Peyer's patch (tissue), 4 donors: ENCODE measurements around the gene TLCD3B. TPM values are rescaled to one million over a fixed set of nuclear protein-coding genes. Genes with fewer than 3 reads are reported as not detected.

Experiments
- DNase-seq, 3 donors: peaks; one replicate each; pipeline ENCODE4 v3.0.0-alpha.2; 2017 to 2019
- H3K27ac ChIP-seq, 4 donors: fragments of 200-600 bp; sonication (generic); one replicate each; pipeline ENCODE4 v1.5.1; 2016 to 2019
- H3K27me3 ChIP-seq, 2 donors: fragments of 200-600 bp; sonication (generic); one replicate each; pipeline ENCODE4 v1.5.1; 2019
- H3K36me3 ChIP-seq, 3 donors: fragments of 200-600 bp; sonication (generic); one replicate each; pipeline ENCODE4 v1.5.1; 2016 to 2019
- H3K4me1 ChIP-seq, 4 donors: fragments of 200-600 bp; sonication (generic); one replicate each; pipeline ENCODE4 v1.5.1; 2016 to 2019
- H3K4me3 ChIP-seq, 4 donors: fragments of 200-600 bp; sonication (generic); 1 replicate in 3 of 4; 2 replicates in 1 of 4; pipeline ENCODE4 v1.5.1; 2016 to 2019; ENCODE audit warnings: mild to moderate bottlenecking in 1 of 4
- H3K9me3 ChIP-seq, 4 donors: fragments of 200-600 bp; sonication (generic); one replicate each; pipeline ENCODE4 v1.5.1; 2016 to 2019; ENCODE audit warnings: mild to moderate bottlenecking in 1 of 4
- POLR2A ChIP-seq, 2 donors: fragments of 450-650 bp; IDR thresholded peaks; one replicate each; pipeline ENCODE4 v1.5.1; 2017; ENCODE audit warnings: antibody characterized with exemption in 2 of 2, mild to moderate bottlenecking in 2 of 2, moderate library complexity in 2 of 2
- total RNA-seq, 4 donors: library from RNA; depleted of rRNA; stranded (reverse); fragments of >200 nt; gene quantifications; one replicate each; pipeline ENCODE4 v1.1.0, GENCODE V29; 2016
- TF ChIP-seq, protein P1 (sequence below), 6 experiments: fragments of 450-650 bp in 4 of 6; fragments of 200-600 bp in 2 of 6; sonication (generic) in 1 of 6; IDR thresholded peaks; one replicate each; pipeline ENCODE4 v1.5.1; 2017 to 2019; ENCODE audit warnings: antibody characterized with exemption in 6 of 6, mild to moderate bottlenecking in 3 of 6, moderate library complexity in 1 of 6

The TLCD3B gene
- total RNA-seq, 4 donors from 2014 or later, result not detected

DNA sequence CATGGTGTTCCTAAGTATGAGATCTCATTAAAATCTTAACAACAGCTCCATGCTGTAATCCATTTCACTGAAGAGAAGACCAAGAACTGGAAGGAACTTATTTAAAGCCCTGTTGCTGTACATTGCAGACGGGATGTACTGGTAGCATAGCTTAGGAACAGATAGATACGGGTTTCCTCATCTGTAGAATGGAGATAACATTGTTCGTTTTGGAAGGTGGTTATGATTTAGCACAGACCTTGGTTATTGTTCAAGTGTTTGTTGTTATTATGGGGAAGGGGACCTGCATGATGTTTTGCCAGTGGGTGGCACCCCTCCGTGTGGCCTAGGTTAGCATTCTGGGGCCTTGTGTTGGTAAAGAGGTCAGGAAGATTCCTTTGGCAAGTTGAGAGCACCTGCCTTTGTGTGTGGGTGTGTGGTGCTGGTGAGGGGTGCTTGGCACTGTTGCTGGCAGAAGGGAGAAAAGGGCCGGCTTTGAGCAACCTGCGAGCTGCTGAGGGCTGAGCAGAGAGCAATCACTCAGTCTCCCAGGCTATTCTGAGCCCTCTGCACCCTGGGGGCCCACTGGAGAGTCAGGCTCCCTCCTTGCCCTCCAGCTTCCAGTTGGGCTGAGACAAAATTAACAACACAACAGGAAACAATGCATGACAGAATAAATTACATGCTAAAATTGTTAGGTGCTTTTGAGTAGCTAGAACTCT is 55.1 kb downstream of the TLCD3B start:
- peak overlapping the region in 2 of 4 donors; percentile 72 to 88 for H3K4me3 ChIP-seq
- peak overlapping the region in 1 of 4 donors; percentile 47 for H3K27ac ChIP-seq

DNA sequence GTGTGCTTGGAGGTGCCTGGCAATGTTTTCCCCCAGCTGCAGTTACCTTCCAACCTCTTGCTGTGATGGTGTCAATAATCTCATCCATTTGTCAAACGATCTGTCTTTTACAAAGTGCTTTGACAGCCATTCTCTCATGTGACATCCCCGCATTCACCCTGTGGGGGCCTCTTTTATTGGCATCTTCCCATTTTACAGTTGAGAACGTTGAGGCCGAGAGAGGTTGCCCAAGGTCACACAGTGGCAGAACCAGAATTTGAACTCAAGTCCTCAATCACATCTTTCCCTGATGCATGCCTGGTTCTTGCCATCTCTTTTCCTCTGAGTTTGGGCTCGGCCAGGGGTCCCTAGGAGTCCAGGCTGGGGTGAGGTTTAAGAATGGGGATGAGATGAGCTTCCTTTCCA is 55.9 kb downstream of the TLCD3B start:
- Histone ChIP-seq H3K36me3 (peaks cover 0 to 34% (median 0%) of the 10 kb centered on the region in 3 donors), H3K27ac (peak overlapping the region in 2 of 4 donors; percentile 86 to 87), H3K27me3 (no peaks in the 10 kb centered on the region), H3K9me3 (no peaks in the 10 kb centered on the region), H3K4me3 (peak overlapping the region in 3 of 4 donors; percentile 72 to 96 (median 88)), H3K4me1 (peaks cover 0 to 38% (median 12%) of the 10 kb centered on the region in 4 donors)
- DNase-seq, result no peak
- TF ChIP-seq, protein P1, sequence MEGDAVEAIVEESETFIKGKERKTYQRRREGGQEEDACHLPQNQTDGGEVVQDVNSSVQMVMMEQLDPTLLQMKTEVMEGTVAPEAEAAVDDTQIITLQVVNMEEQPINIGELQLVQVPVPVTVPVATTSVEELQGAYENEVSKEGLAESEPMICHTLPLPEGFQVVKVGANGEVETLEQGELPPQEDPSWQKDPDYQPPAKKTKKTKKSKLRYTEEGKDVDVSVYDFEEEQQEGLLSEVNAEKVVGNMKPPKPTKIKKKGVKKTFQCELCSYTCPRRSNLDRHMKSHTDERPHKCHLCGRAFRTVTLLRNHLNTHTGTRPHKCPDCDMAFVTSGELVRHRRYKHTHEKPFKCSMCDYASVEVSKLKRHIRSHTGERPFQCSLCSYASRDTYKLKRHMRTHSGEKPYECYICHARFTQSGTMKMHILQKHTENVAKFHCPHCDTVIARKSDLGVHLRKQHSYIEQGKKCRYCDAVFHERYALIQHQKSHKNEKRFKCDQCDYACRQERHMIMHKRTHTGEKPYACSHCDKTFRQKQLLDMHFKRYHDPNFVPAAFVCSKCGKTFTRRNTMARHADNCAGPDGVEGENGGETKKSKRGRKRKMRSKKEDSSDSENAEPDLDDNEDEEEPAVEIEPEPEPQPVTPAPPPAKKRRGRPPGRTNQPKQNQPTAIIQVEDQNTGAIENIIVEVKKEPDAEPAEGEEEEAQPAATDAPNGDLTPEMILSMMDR (IDR thresholded peaks at IDR 0.05), result no peak
- no peak for TF ChIP-seq POLR2A (IDR thresholded peaks at IDR 0.05)

More for the DNA sequence above, 55.1 kb downstream of the TLCD3B start:
- no peaks in the 10 kb centered on the region for H3K9me3 ChIP-seq
- H3K4me1 ChIP-seq, result peaks cover 0 to 38% (median 12%) of the 10 kb centered on the region in 4 donors
- no peak for DNase-seq
- H3K36me3 ChIP-seq, result peaks cover 0 to 43% (median 0%) of the 10 kb centered on the region in 3 donors
- TF ChIP-seq, protein P1 (IDR thresholded peaks at IDR 0.05), result no peak
- TF ChIP-seq POLR2A (IDR thresholded peaks at IDR 0.05), result no peak
- no peaks in the 10 kb centered on the region for H3K27me3 ChIP-seq

Other genes with a start within 250 kb of the TLCD3B start
- gene KIF22, start 240.5 kb downstream of the TLCD3B start, total RNA-seq, result 100 to 1,000 TPM in 2 of 4 donors, 10 to 100 TPM in 2; 31.9 to 157 (median 72.8) TPM
- 100 to 1,000 TPM; 124 to 208 (median 135) TPM for gene MAZ, start 224.7 kb downstream of the TLCD3B start, total RNA-seq
- 1 to 10 TPM in 2 of 4 donors, under 1 TPM in 1, not detected in 1; 0.95 to 3.3 (median 2.5) TPM for gene PRRT2, start 219.1 kb downstream of the TLCD3B start, total RNA-seq
- gene PAGR1, start 215.1 kb downstream of the TLCD3B start, total RNA-seq, result 10 to 100 TPM; 39.5 to 50.3 (median 48.3) TPM
- gene MVP, start 210.8 kb downstream of the TLCD3B start, total RNA-seq, result 100 to 1,000 TPM; 222 to 709 (median 645) TPM
- gene CDIPT, start 168.0 kb downstream of the TLCD3B start, total RNA-seq, result 100 to 1,000 TPM in 1 of 4 donors, 10 to 100 TPM in 3; 39.6 to 122 (median 91.2) TPM
- 10 to 100 TPM in 2 of 4 donors, 1 to 10 TPM in 2; 1.7 to 14.2 (median 10.6) TPM for gene SEZ6L2, start 131.7 kb downstream of the TLCD3B start, total RNA-seq
- under 1 TPM in 1 of 4 donors, not detected in 3; 0.53 TPM for gene ASPHD1, start 130.8 kb downstream of the TLCD3B start, total RNA-seq
- gene KCTD13, start 105.0 kb downstream of the TLCD3B start, total RNA-seq, result 10 to 100 TPM; 38.8 to 98.1 (median 48.7) TPM
- 100 to 1,000 TPM; 103 to 201 (median 170) TPM for gene TMEM219, start 69.2 kb downstream of the TLCD3B start, total RNA-seq
- gene TAOK2, start 57.4 kb downstream of the TLCD3B start, total RNA-seq, result 100 to 1,000 TPM in 1 of 4 donors, 10 to 100 TPM in 3; 78.1 to 123 (median 90.9) TPM
- 10 to 100 TPM in 3 of 4 donors, 1 to 10 TPM in 1; 5.8 to 15.1 (median 13.1) TPM for gene HIRIP3, start 35.7 kb downstream of the TLCD3B start, total RNA-seq
- gene INO80E, start 35.0 kb downstream of the TLCD3B start, total RNA-seq, result 10 to 100 TPM; 46.6 to 85.8 (median 75.9) TPM
- 1 to 10 TPM in 3 of 4 donors, not detected in 1; 2.5 to 4.9 (median 2.9) TPM for gene DOC2A, start 20.2 kb downstream of the TLCD3B start, total RNA-seq
- not detected for gene C16orf92, start 8.1 kb downstream of the TLCD3B start, total RNA-seq
- gene ALDOA, start 34.5 kb upstream of the TLCD3B start, total RNA-seq, result 1,000 to 10,000 TPM in 1 of 4 donors, 100 to 1,000 TPM in 3; 427 to 1,063 (median 887) TPM
- 10 to 100 TPM; 43.7 to 79.4 (median 56.6) TPM for gene PPP4C, start 44.7 kb upstream of the TLCD3B start, total RNA-seq
- 1 to 10 TPM in 3 of 4 donors, under 1 TPM in 1; 0.53 to 3.4 (median 2.2) TPM for gene TBX6, start 60.7 kb upstream of the TLCD3B start, total RNA-seq
- 100 to 1,000 TPM in 2 of 4 donors, 10 to 100 TPM in 2; 85.8 to 144 (median 113) TPM for gene YPEL3, start 64.9 kb upstream of the TLCD3B start, total RNA-seq
- gene GDPD3, start 82.3 kb upstream of the TLCD3B start, total RNA-seq, result 10 to 100 TPM in 3 of 4 donors, 1 to 10 TPM in 1; 9.1 to 25.6 (median 14.6) TPM
- gene MAPK3, start 91.9 kb upstream of the TLCD3B start, total RNA-seq, result 100 to 1,000 TPM; 131 to 249 (median 191) TPM
- gene CORO1A, start 152.3 kb upstream of the TLCD3B start, total RNA-seq, result 100 to 1,000 TPM in 1 of 4 donors, 10 to 100 TPM in 3; 21.2 to 205 (median 32.1) TPM
- 100 to 1,000 TPM; 227 to 487 (median 370) TPM for gene BOLA2B, start 162.4 kb upstream of the TLCD3B start, total RNA-seq
- 100 to 1,000 TPM in 3 of 4 donors, 10 to 100 TPM in 1; 56.1 to 283 (median 260) TPM for gene SLX1A, start 162.6 kb upstream of the TLCD3B start, total RNA-seq
- gene SULT1A3, start 168.0 kb upstream of the TLCD3B start, total RNA-seq, result 100 to 1,000 TPM in 3 of 4 donors, 10 to 100 TPM in 1; 97.4 to 195 (median 133) TPM
- gene NPIPB13, start 217.2 kb upstream of the TLCD3B start, total RNA-seq, result 1 to 10 TPM in 3 of 4 donors, not detected in 1; 5.9 to 9.9 (median 8.3) TPM